RWPE2 (cell line): ENCODE data around the gene NRP2.

Experiments
- ATAC-seq: fragments of 200-7000 bp; cut with Tn5 transposase; 3 replicates; pipeline ENCODE4 v1.9.1; 2021; ENCODE audit warnings: low read depth
- DNase-seq: peaks from one replicate; pipeline ENCODE4 v3.0.0-alpha.2; 2020; ENCODE audit warnings: low spot score
- H3K27ac ChIP-seq: fragments of 450-650 bp; 2 replicates; pipeline ENCODE4 v1.5.1; 2017; ENCODE audit warnings: mild to moderate bottlenecking; ENCODE audit not compliant: poor library complexity, severe bottlenecking
- H3K27me3 ChIP-seq: fragments of 250-450 bp; sonication (Bioruptor Pico); 2 replicates; pipeline ENCODE4 v1.5.1; 2021; ENCODE audit warnings: mild to moderate bottlenecking, moderate library complexity; ENCODE audit not compliant: insufficient read depth, poor library complexity, severe bottlenecking
- H3K36me3 ChIP-seq: fragments of 250-450 bp; sonication (Bioruptor Pico); 2 replicates; pipeline ENCODE4 v1.5.1; 2020; ENCODE audit warnings: low read depth, mild to moderate bottlenecking, moderate library complexity
- H3K4me1 ChIP-seq: fragments of 250-450 bp; sonication (Bioruptor Pico); 2 replicates; pipeline ENCODE4 v1.5.1; 2021; ENCODE audit warnings: mild to moderate bottlenecking, moderate library complexity; ENCODE audit not compliant: insufficient read depth, poor library complexity, severe bottlenecking
- H3K4me3 ChIP-seq: fragments of 250-450 bp; sonication (Bioruptor Pico); 2 replicates; pipeline ENCODE4 v1.5.1; 2021; ENCODE audit warnings: mild to moderate bottlenecking, moderate library complexity; ENCODE audit not compliant: severe bottlenecking
- H3K9me3 ChIP-seq: fragments of 250-450 bp; sonication (Bioruptor Pico); 2 replicates; pipeline ENCODE4 v1.5.1; 2021; ENCODE audit warnings: mild to moderate bottlenecking, moderate library complexity; ENCODE audit not compliant: severe bottlenecking
- TF ChIP-seq, protein P1 (sequence below): fragments of 450-650 bp; IDR thresholded peaks from one replicate; pipeline ENCODE4 v1.5.1; 2017; ENCODE audit warnings: mild to moderate bottlenecking, moderate library complexity; ENCODE audit not compliant: poor library complexity, severe bottlenecking

NRP2 gene

DNA sequence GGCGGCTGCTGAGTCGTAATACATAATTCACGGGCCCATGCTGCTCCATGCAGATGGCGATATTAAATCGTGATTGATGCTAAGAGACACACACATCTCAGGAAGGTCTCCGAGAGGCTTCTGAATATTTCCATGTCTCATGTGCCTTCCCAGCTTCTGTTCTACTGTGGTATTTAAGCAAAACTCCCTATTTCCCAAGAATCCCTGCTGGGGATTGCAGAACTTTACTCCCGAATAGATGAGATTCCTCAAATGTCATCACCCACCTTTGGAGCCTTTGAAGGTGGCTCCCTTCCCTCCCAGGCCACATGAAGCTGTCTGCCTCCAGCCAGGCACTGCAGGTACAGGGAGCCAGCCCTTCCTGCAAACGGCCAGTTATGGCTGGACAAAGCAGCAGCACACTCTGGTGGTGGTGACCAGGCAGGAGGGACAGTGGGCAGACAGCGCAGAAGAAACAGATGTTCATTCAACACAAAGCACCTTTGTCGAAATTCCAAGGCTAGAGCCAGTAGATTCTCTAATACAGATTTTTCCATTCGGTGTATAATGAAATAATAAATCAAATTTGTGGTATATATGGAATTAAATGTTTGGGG lies 14.1 kb downstream of the NRP2 start:
- Histone ChIP-seq H3K4me1 (peaks cover 9% of the 10 kb centered on the region), H3K27ac (no peak overlapping the region), H3K4me3 (no peak overlapping the region), H3K36me3 (0 out of 2 replicates have a peak, but pooled peaks cover 13% of the 10 kb centered on the region), H3K9me3 (no peaks in the 10 kb centered on the region), H3K27me3 (no peaks in the 10 kb centered on the region)
- TF ChIP-seq, protein P1, sequence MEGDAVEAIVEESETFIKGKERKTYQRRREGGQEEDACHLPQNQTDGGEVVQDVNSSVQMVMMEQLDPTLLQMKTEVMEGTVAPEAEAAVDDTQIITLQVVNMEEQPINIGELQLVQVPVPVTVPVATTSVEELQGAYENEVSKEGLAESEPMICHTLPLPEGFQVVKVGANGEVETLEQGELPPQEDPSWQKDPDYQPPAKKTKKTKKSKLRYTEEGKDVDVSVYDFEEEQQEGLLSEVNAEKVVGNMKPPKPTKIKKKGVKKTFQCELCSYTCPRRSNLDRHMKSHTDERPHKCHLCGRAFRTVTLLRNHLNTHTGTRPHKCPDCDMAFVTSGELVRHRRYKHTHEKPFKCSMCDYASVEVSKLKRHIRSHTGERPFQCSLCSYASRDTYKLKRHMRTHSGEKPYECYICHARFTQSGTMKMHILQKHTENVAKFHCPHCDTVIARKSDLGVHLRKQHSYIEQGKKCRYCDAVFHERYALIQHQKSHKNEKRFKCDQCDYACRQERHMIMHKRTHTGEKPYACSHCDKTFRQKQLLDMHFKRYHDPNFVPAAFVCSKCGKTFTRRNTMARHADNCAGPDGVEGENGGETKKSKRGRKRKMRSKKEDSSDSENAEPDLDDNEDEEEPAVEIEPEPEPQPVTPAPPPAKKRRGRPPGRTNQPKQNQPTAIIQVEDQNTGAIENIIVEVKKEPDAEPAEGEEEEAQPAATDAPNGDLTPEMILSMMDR, result no peak
- ATAC-seq (no peak), DNase-seq (no peak)

DNA sequence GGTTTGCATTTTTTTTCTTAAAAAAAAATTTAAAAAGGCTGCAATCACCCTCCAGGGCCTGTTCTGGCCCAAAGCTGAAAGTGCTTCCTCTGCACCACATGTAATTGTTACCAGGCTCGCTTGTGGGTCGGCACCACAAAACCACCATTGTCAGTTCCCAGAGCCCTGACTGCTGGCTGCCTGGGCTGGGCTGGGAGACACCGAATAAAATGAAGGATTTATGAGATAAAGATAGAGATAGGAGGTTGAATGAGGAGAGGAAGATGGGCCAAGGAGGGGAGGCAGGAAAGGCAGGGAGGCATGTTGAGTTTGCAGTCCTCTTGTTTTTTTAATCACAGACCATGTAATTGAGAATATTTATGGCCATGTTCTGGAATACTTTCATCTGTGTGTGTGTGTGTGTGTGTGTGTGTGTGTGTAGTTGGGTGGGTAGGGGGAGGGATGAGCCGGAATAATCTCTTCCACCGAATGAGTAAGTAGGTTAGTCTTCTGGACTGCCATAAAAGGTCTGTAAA lies 14.7 kb downstream of the NRP2 start:
- Histone ChIP-seq H3K27ac (no peak overlapping the region), H3K4me3 (no peak overlapping the region), H3K36me3 (0 out of 2 replicates have a peak, but pooled peaks cover 13% of the 10 kb centered on the region), H3K27me3 (no peaks in the 10 kb centered on the region), H3K9me3 (no peaks in the 10 kb centered on the region), H3K4me1 (peaks cover 14% of the 10 kb centered on the region)
- DNase-seq (no peak), ATAC-seq (no peak)
- TF ChIP-seq, protein P1, result no peak

DNA sequence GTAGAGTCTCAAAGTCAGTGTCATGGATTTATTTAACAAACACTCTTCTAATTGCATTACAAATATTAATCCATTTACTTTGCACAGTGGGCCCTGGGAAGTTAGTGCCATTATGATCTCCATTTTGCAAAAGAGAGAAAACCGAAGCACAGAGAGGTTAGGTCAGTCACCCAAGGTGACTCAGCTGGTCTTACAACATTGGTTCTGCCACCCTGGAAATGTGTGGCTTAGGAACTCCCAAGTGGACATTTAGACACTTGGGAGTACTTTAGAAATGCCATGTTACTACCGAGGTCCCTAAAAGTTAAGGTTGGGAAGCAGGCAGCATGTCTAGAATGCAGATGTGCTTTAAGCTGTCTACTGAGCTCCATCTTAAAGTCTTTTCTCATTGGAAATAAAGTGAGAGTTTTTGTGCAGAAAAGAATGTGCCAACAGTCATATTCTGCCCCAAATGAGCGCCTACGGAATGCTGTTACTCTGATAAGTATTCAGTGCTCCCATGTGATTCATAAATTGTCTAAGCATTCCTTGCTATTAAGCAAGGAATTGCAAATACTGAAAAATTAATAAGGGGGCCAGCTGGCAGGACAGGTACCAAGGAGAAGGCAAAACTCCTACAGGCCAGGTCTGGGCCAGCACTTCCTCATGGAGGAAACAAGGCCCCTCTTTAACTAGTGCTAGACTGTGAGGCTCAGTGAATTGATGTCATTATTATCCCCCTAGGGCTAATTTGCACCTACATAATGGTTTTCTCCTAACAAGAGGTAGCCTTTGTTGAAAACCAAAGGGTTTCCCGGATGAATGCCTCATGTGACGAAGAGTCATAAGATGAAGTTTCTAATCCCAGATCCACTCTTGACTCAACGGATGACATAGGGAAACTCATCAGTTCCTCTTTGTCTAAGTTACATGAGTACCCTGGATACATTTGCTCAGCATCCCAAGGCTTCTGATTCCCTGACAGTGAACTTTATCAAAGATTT lies 16.3 kb downstream of the NRP2 start:
- no peak for ATAC-seq
- H3K27ac ChIP-seq, result no peak overlapping the region
- no peak for DNase-seq
- H3K4me3 ChIP-seq, result no peak overlapping the region
- TF ChIP-seq, protein P1, result no peak
- peaks cover 22% of the 10 kb centered on the region for H3K4me1 ChIP-seq
- H3K36me3 ChIP-seq, result 0 out of 2 replicates have a peak, but pooled peaks cover 13% of the 10 kb centered on the region
- no peaks in the 10 kb centered on the region for H3K27me3 ChIP-seq
- no peaks in the 10 kb centered on the region for H3K9me3 ChIP-seq

DNA sequence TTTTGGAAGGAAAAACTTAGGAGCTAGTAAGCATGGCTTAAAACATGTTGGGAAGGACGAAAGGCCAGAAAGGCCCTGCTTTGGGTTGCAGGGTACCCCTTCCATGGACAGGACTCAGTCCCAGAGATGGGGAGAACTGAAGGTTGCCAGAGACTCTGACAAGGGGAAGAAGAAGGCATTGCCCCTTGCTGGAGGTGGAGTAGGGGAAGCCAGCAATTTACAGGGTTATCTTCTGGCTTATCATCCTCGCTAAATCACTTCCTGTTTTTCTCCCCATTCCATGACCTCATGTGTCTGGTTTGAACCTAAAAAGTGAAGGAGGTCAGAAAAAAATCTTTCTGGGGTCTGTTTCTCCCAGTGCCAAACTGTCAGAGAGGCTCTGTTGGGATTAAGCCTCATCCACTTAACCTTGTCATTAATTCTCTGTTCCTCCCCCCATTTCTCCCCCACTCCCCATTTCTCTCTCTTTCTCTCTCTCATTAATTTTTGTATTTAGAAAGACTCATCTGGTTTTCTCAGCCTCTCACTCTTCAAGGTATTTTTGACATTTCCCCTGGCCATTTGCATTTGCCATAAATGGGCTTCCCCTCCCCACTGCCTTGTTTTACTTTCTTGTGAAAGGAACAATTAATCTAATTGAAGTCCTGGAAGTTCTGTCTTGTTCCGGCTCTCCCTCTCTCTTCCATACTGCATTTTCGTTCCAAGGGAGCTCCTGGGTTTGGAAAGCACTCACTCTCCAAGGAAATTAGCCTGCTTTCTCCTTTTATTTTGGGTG lies 17.4 kb downstream of the NRP2 start:
- Histone ChIP-seq H3K36me3 (0 out of 2 replicates have a peak, but pooled peaks cover 13% of the 10 kb centered on the region), H3K4me1 (peaks cover 22% of the 10 kb centered on the region), H3K4me3 (no peak overlapping the region), H3K27ac (peak overlapping the region; percentile 83), H3K27me3 (no peaks in the 10 kb centered on the region), H3K9me3 (no peaks in the 10 kb centered on the region)
- ATAC-seq, result no peak
- TF ChIP-seq, protein P1, result no peak
- DNase-seq, result no peak
